K562 (cell line): ENCODE measurements around the gene CCNY. TPM values are rescaled to one million over a fixed set of nuclear protein-coding genes. Genes with fewer than 3 reads are reported as not detected.
A peak's percentile ranks its signal among the peaks of the same experiment; 100 is the strongest.

Source experiments
- ATAC-seq: fragments of 200-7000 bp; cut with Tn5 transposase; 3 replicates; pipeline ENCODE4 v1.9.1; 2020; ENCODE audit warnings: moderate library complexity
- BruUV-seq: library from RNA; stranded (reverse); fragments of 400-500 nt; replicated peaks from 2 replicates; lab custom pipeline; 2021; lab: Mats Ljungman, UMichigan
- CTCF ChIA-PET: fragments of 300-600 bp; formaldehyde crosslinking; extraction: SDS; loops from one replicate; lab custom pipeline; 2021; ENCODE audit warnings: low intra/inter-chr PET ratio; lab: Yijun Ruan, JAX
- POLR2A ChIA-PET: fragments of 300-600, 350-650 bp; sonication (Branson Sonifier 250); formaldehyde crosslinking; extraction: SDS; loops from one replicate; lab custom pipeline; 2021; ENCODE audit warnings: antibody characterized with exemption, inconsistent platforms; lab: Yijun Ruan, JAX
- DNase-seq, 4 experiments: peaks; one replicate each; pipeline versions ENCODE4 v3.0.0 to v3.0.0-alpha.2; 2011 to 2018; ENCODE audit warnings: low spot score in 3 of 4, mixed read lengths in 3 of 4; ENCODE audit errors: extremely low read depth in 1 of 4
- FAIRE-seq: peaks from 2 replicates; lab custom pipeline; 2011; peaks lifted over from hg19 to GRCh38; lab: Jason Lieb, UNC
- H2AFZ ChIP-seq: 2 replicates; pipeline ENCODE4 v1.6.0; 2011; ENCODE audit warnings: low read depth, low read length, control low read depth, inconsistent platforms
- H3K27ac ChIP-seq: fragments of 200-600 bp; 3 replicates; pipeline ENCODE4 v1.8.0; 2011; ENCODE audit warnings: low read depth, mild to moderate bottlenecking, control low read depth, inconsistent platforms, low read length, moderate library complexity, mixed read lengths; ENCODE audit errors: extremely low read depth
- H3K27me3 ChIP-seq, 2 experiments: fragments of 300-600 bp in 1 of 2; 2 replicates in 1 of 2; 3 replicates in 1 of 2; pipeline versions ENCODE4 v1.6.0 to v1.8.0; 2011; ENCODE audit warnings: inconsistent platforms in 2 of 2, low read length in 2 of 2, mild to moderate bottlenecking in 1 of 2, mixed read lengths in 1 of 2, moderate library complexity in 1 of 2; ENCODE audit not compliant: control insufficient read depth in 2 of 2, insufficient read depth in 2 of 2
- H3K36me3 ChIP-seq: fragments of 300-600 bp; 3 replicates; pipeline ENCODE4 v1.8.0; 2011; ENCODE audit warnings: mild to moderate bottlenecking, low read length, inconsistent platforms; ENCODE audit not compliant: control insufficient read depth, insufficient read depth
- H3K4me1 ChIP-seq, 2 experiments: fragments of 200-600 bp in 1 of 2; replicated peaks in 1 of 2; 2 replicates in 1 of 2; 3 replicates in 1 of 2; pipeline versions ENCODE4 v1.5.1 to v1.8.0; 2011; ENCODE audit warnings: inconsistent platforms in 2 of 2, low read length in 2 of 2, mild to moderate bottlenecking in 1 of 2, mixed read lengths in 1 of 2, moderate library complexity in 1 of 2; ENCODE audit not compliant: control insufficient read depth in 2 of 2, insufficient read depth in 2 of 2
- H3K4me2 ChIP-seq: 2 replicates; pipeline ENCODE4 v1.6.1; 2011; ENCODE audit warnings: low read length, control low read depth, inconsistent platforms, mixed read lengths; ENCODE audit not compliant: insufficient read depth
- H3K4me3 ChIP-seq: fragments of 200-600 bp; sonication (generic), shearing (Covaris generic); 2 replicates; pipeline ENCODE4 v1.5.1; 2016; ENCODE audit warnings: control low read depth, inconsistent platforms
- H3K79me2 ChIP-seq: fragments of 200-600 bp; 3 replicates; pipeline ENCODE4 v1.8.0; 2011; ENCODE audit warnings: low read length, inconsistent platforms; ENCODE audit not compliant: control insufficient read depth, insufficient read depth
- H3K9ac ChIP-seq, 2 experiments: 2 replicates each; pipeline versions ENCODE4 v1.6.0 to v1.6.1; 2011; ENCODE audit warnings: low read depth in 2 of 2, low read length in 2 of 2, control low read depth in 1 of 2, inconsistent platforms in 1 of 2, mild to moderate bottlenecking in 1 of 2, mixed read lengths in 1 of 2; ENCODE audit not compliant: insufficient read depth in 1 of 2
- H3K9me1 ChIP-seq: one replicate; pipeline ENCODE4 v1.6.0; 2011; ENCODE audit warnings: inconsistent platforms, mild to moderate bottlenecking, low read length, moderate library complexity; ENCODE audit not compliant: control insufficient read depth, insufficient read depth
- H3K9me3 ChIP-seq: replicated peaks from 2 replicates; pipeline ENCODE4 v1.5.1; 2011; ENCODE audit warnings: low read depth, low read length, inconsistent platforms; ENCODE audit not compliant: control insufficient read depth, insufficient read depth
- H4K20me1 ChIP-seq: replicated peaks from 2 replicates; pipeline ENCODE4 v1.6.1; 2011; ENCODE audit warnings: low read length, inconsistent platforms, mixed read lengths; ENCODE audit not compliant: control insufficient read depth, insufficient read depth
- CTBP1 ChIP-seq: fragments of 450-650 bp; IDR thresholded peaks from 2 replicates; pipeline ENCODE4 v1.6.1; 2016; ENCODE audit warnings: borderline replicate concordance
- FOXJ2 ChIP-seq: fragments of 200-800 bp; sonication (Bioruptor generic); IDR thresholded peaks from 2 replicates; pipeline ENCODE4 v1.6.1; 2016; ENCODE audit warnings: missing genetic modification characterization, missing compliant biosample characterization
- HIVEP1 ChIP-seq: fragments of 250-450 bp; sonication (Bioruptor Pico); IDR thresholded peaks from 2 replicates; pipeline ENCODE4 v1.4.0; 2020; ENCODE audit warnings: mild to moderate bottlenecking
- KLF1 ChIP-seq: fragments of 450-650 bp; IDR thresholded peaks from 2 replicates; pipeline ENCODE4 v1.6.1; 2016; ENCODE audit warnings: missing genetic modification characterization, missing compliant biosample characterization
- OTX1 ChIP-seq: fragments of 450-650 bp; formaldehyde crosslinking; IDR thresholded peaks from 2 replicates; pipeline ENCODE4 v1.4.0; 2022; ENCODE audit warnings: mild to moderate bottlenecking
- PTBP1 ChIP-seq: fragments of 200-400 bp; formaldehyde crosslinking; IDR thresholded peaks from 2 replicates; pipeline ENCODE4 v1.6.1; 2017; ENCODE audit warnings: low read depth, low read length
- RAD21 ChIP-seq, 2 experiments: fragments of 250-450 bp in 1 of 2; fragments of 450-650 bp in 1 of 2; sonication (Bioruptor Pico) in 1 of 2; formaldehyde crosslinking in 1 of 2; IDR thresholded peaks in 1 of 2; conservative IDR thresholded peaks in 1 of 2; 2 replicates each; pipeline versions ENCODE4 v1.4.0 to v1.8.0; 2020 to 2022; ENCODE audit warnings: mild to moderate bottlenecking in 2 of 2, moderate library complexity in 1 of 2
- RAD51 ChIP-seq: fragments of 450-650 bp; IDR thresholded peaks from 2 replicates; pipeline ENCODE4 v1.7.1; 2016; ENCODE audit warnings: low read depth, mild to moderate bottlenecking, borderline replicate concordance
- SAFB2 ChIP-seq: fragments of 200-400 bp; formaldehyde crosslinking; IDR thresholded peaks from 2 replicates; pipeline ENCODE4 v1.6.1; 2018; ENCODE audit warnings: borderline replicate concordance, low read length, low read depth, moderate library complexity; ENCODE audit not compliant: severe bottlenecking
- SETDB1 ChIP-seq: IDR thresholded peaks from one replicate; pipeline ENCODE4 v1.6.1; 2012; ENCODE audit warnings: low read length, control low read depth, inconsistent platforms
- SRSF3 ChIP-seq: fragments of 200-400 bp; formaldehyde crosslinking; IDR thresholded peaks from 2 replicates; pipeline ENCODE4 v1.6.1; 2016; ENCODE audit warnings: mild to moderate bottlenecking, low read length, moderate library complexity; ENCODE audit not compliant: insufficient read depth
- TFAP4 ChIP-seq: sonication (generic); formaldehyde crosslinking; IDR thresholded peaks from 2 replicates; pipeline ENCODE4 v1.8.0; 2022; ENCODE audit warnings: missing genetic modification reagents, mild to moderate bottlenecking, moderate library complexity, borderline replicate concordance
- TGIF2 ChIP-seq: sonication (generic); formaldehyde crosslinking; IDR thresholded peaks from 2 replicates; pipeline ENCODE4 v1.8.1; 2022; ENCODE audit warnings: mild to moderate bottlenecking, missing genetic modification reagents, moderate library complexity
- ZFX ChIP-seq: sonication (generic); formaldehyde crosslinking; IDR thresholded peaks from 2 replicates; pipeline ENCODE4 v1.8.0; 2022; ENCODE audit warnings: mild to moderate bottlenecking, missing genetic modification reagents, moderate library complexity
- ZNF384 ChIP-seq: IDR thresholded peaks from 2 replicates; pipeline ENCODE4 v1.6.1; 2012; ENCODE audit warnings: low read depth, low read length, improper control_type of control experiment
- ZNF408 ChIP-seq: fragments of 250-450 bp; sonication (Bioruptor Pico); IDR thresholded peaks from 2 replicates; pipeline ENCODE4 v1.4.0; 2020; ENCODE audit warnings: low read depth, mild to moderate bottlenecking, moderate library complexity
- ZNF512 ChIP-seq: IDR thresholded peaks from 2 replicates; pipeline ENCODE4 v1.6.1; 2016; ENCODE audit warnings: missing genetic modification characterization, missing compliant biosample characterization
- ZNF586 ChIP-seq: fragments of 450-650 bp; formaldehyde crosslinking; conservative IDR thresholded peaks from 2 replicates; pipeline ENCODE4 v1.4.0; 2020; ENCODE audit warnings: mild to moderate bottlenecking, moderate library complexity
- ZNF589 ChIP-seq: fragments of 200-800 bp; sonication (Bioruptor generic); IDR thresholded peaks from 2 replicates; pipeline ENCODE4 v1.6.1; 2016; ENCODE audit warnings: low read depth, missing genetic modification characterization, missing compliant biosample characterization
- WGBS: fragments of 100-300 bp; shearing (Covaris generic); methylation state at CpG from one replicate; pipeline ENCODE4 v1.1.6; 2016; ENCODE audit warnings: low coverage, mixed read lengths; ENCODE audit not compliant: insufficient coverage; ENCODE audit errors: missing lambda C conversion rate; 5-methylcytosine and 5-hydroxymethylcytosine counted together
- in situ Hi-C: fragments of 300-500 bp; cut with MboI; formaldehyde crosslinking; loops from 4 replicates; pipeline ENCODE4 v1.15.0; 2018; ENCODE audit warnings: inconsistent platforms, mixed read lengths
- intact Hi-C: fragments of 100-400 bp; cut with micrococcal nuclease; formaldehyde crosslinking; loops from 2 replicates; pipeline ENCODE4 v1.14.2; 2022
- polyA plus RNA-seq, 8 experiments: library from polyadenylated mRNA; depleted of rRNA in 4 of 8; stranded (reverse) in 5 of 8; unstranded in 3 of 8; fragments of >200 nt; fragmentation: Nextera tagmentation in 2 of 8; fragmentation: Illumina TruSeq in 1 of 8; extraction: Ambion mirVana in 2 of 8; extraction: Trizol in 1 of 8; gene quantifications; 2 replicates each; pipeline versions ENCODE4 v1.2.1 to v1.2.3, GENCODE V29; 2011 to 2014; ENCODE audit warnings: inconsistent platforms in 1 of 8, missing spikeins in 1 of 8
- total RNA-seq, 7 experiments: library from RNA; depleted of rRNA in 6 of 7; stranded (reverse); fragments of >200 nt in 6 of 7; fragmentation: Illumina TruSeq in 2 of 7; extraction: Trizol in 2 of 7; gene quantifications; 2 replicates each; pipeline versions ENCODE4 v1.2.1 to v1.2.3, GENCODE V29; 2011 to 2021; ENCODE audit warnings: low replicate concordance in 1 of 7

Gene CCNY
- total and polyA plus RNA-seq, 9 of the 15 experiments (the other 6 are each of a cell fraction or from before 2014, with no cell fraction given): 8.4 to 109 (median 38.6) TPM

- H4K20me1 ChIP-seq: no peaks in the 10 kb centered on the region
- H3K27ac ChIP-seq: peak overlapping the region; percentile 99
- H3K4me1 ChIP-seq: peaks cover 13 to 88% of the 10 kb centered on the region in 2 experiments
- no peaks in the 10 kb centered on the region; the same call in 2 of the 3 replicates for H3K36me3 ChIP-seq
- no TSS peak for BruUV-seq
- intact Hi-C loops: loop anchor here (1.0 to 5.0 kb wide), 3 partner anchors 12 to 61 kb away; partner anchors contain the start of gene CCNY
- peak; percentile 52 to 91 (median 64) for DNase-seq
- H3K4me2 ChIP-seq: peak overlapping the region; percentile 86
- in situ Hi-C loops: no loop called here
- no peak overlapping the region for H3K4me3 ChIP-seq
- POLR2A ChIA-PET: interaction anchor here (0.6 to 2.5 kb wide), 7 partner anchors 9 to 67 kb away, joined by 3 to 14 read pairs (median 3); no protein-coding TSS in a partner anchor
- H3K79me2 ChIP-seq: peaks cover 100% of the 10 kb centered on the region
- 0 out of 2 replicates have a peak overlapping the region, but pooled peaks have one; percentile 54 for H2AFZ ChIP-seq
- peak overlapping the region in 1 of 2 experiments; percentile 76; a peak in 2 of 4 replicates for H3K9ac ChIP-seq
- H3K9me3 ChIP-seq: peaks cover 14% of the 10 kb centered on the region
- peak; percentile 78 for ATAC-seq
- no peaks in the 10 kb centered on the region for H3K9me1 ChIP-seq
- CTCF ChIA-PET: no interaction called here
- H3K27me3 ChIP-seq: no peaks in the 10 kb centered on the region
- FAIRE-seq: peak; percentile 84
- 16% methylated on average over 9 of the region's 9 CpGs for WGBS
- TF ChIP-seq PTBP1 (no peak), SRSF3 (no peak), ZNF408 (no peak), TGIF2 (CRISPR knock-in tag) (no peak), CTBP1 (peak; percentile 97), ZNF589 (CRISPR knock-in tag) (peak; percentile 38), ZNF512 (tag) (no peak), KLF1 (tag) (no peak; the same call in 1 of the 2 replicates), ZFX (CRISPR knock-in tag) (peak; percentile 35; the same call in 1 of the 2 replicates), ZNF586 (CRISPR knock-in tag) (no peak; the same call in 1 of the 2 replicates), FOXJ2 (peak; percentile 71), RAD51 (peak; percentile 52; the same call in 1 of the 2 replicates), HIVEP1 (CRISPR knock-in tag) (0 out of 2 replicates have a peak, but pooled peaks have one; percentile 17), SAFB2 (no peak), SETDB1 (no peak), ZNF384 (no peak), OTX1 (CRISPR knock-in tag) (peak; percentile 92), RAD21 (CRISPR knock-in tag; conservative IDR thresholded peaks at IDR 0.05 in 1 of 2, IDR thresholded peaks at IDR 0.05 in 1 of 2) (peak in 1 of 2 experiments; percentile 20; a peak in 3 of 4 replicates), TFAP4 (CRISPR knock-in tag) (peak; percentile 92)
Observed at GRCh38 chr10:35391153-35391953, 55.0 kb downstream of the CCNY start.
